ENCODE results near the gene SLC52A1.
A peak's percentile ranks its signal among the peaks of the same experiment; 100 is the strongest.
"Not testable (repeated sequence)": the region's sequence is repeated elsewhere in the genome, so short reads cannot be mapped to it uniquely, and the experiment has no call there.

Gene SLC52A1

GRCh38 chr17:5035315-5035714 lies at the start of gene SLC52A1:
Gene SLC52A1, minus strand, starts transcription at chr17:5035426. Its CDS starts 820 bp downstream, at chr17:5034606.
- peaks cover 21 to 30% of the 10 kb centered on the region in 2 donors for H3K4me1 Mint-ChIP-seq
- DNase-seq: no peak
- peak within 1 kb of the TSS in 1 of 2 donors; percentile 13 for H3K4me3 Mint-ChIP-seq
- H3K27me3 Mint-ChIP-seq: peaks cover 0 to 16% of the 10 kb centered on the region in 2 donors
- H3K27ac Mint-ChIP-seq: no peak within 1 kb of the TSS
- ATAC-seq (replicated peaks): no peak
- no peaks in the 10 kb centered on the region for H3K36me3 Mint-ChIP-seq
- no peaks in the 10 kb centered on the region for H3K9me3 Mint-ChIP-seq

- no peak for DNase-seq
- Mint-ChIP-seq H3K9me3 (peaks cover 7 to 9% of the 10 kb centered on the region in 2 donors), H3K36me3 (peaks cover 41 to 48% of the 10 kb centered on the region in 2 donors), H3K4me3 (peak overlapping the region in 1 of 2 donors; percentile 51), H3K27me3 (no peaks in the 10 kb centered on the region), H3K27ac (peak overlapping the region; percentile 2), H3K4me1 (peaks cover 21 to 48% of the 10 kb centered on the region in 2 donors)
- ATAC-seq (replicated peaks): no peak
Observed at GRCh38 chr17:5080591-5080990, 45.4 kb upstream of the SLC52A1 start.

- ATAC-seq (replicated peaks) (peak; percentile 92 to 93), DNase-seq (peak; percentile 94)
- Mint-ChIP-seq H3K9me3 (peaks cover 0 to 4% of the 10 kb centered on the region in 2 donors), H3K27ac (peak within 1 kb of the TSS; percentile 99), H3K36me3 (peaks cover 26 to 31% of the 10 kb centered on the region in 2 donors), H3K4me1 (peaks cover 21 to 45% of the 10 kb centered on the region in 2 donors), H3K4me3 (peak within 1 kb of the TSS; percentile 76 to 85), H3K27me3 (no peaks in the 10 kb centered on the region)
Observed at GRCh38 chr17:5078106-5079028, 43.1 kb upstream of the SLC52A1 start, which contains the start of gene ZFP3. Gene ZFP3, plus strand, starts transcription at chr17:5078467. Its CDS starts 13,038 bp downstream, at chr17:5091505.

GRCh38 chr17:5077781-5078105 lies 42.5 kb upstream of the SLC52A1 start:
- no peaks in the 10 kb centered on the region for H3K27me3 Mint-ChIP-seq
- peaks cover 18 to 42% of the 10 kb centered on the region in 2 donors for H3K4me1 Mint-ChIP-seq
- peaks cover 22 to 27% of the 10 kb centered on the region in 2 donors for H3K36me3 Mint-ChIP-seq
- no peak for ATAC-seq (replicated peaks)
- peak overlapping the region; percentile 99 for H3K27ac Mint-ChIP-seq
- peaks cover 0 to under 1% of the 10 kb centered on the region in 2 donors for H3K9me3 Mint-ChIP-seq
- H3K4me3 Mint-ChIP-seq: peak overlapping the region; percentile 76 to 85
- no peak for DNase-seq

GRCh38 chr17:5077275-5077674 lies 42.0 kb upstream of the SLC52A1 start:
- Mint-ChIP-seq H3K4me1 (peaks cover 15 to 43% of the 10 kb centered on the region in 2 donors), H3K4me3 (peak overlapping the region; percentile 76 to 85), H3K27ac (peak overlapping the region; percentile 99), H3K36me3 (peaks cover 21 to 22% of the 10 kb centered on the region in 2 donors)
- H3K9me3 Mint-ChIP-seq; DNase-seq; H3K27me3 Mint-ChIP-seq; ATAC-seq (replicated peaks): not testable (repeated sequence)

- peaks cover 11 to 36% of the 10 kb centered on the region in 2 donors for H3K4me1 Mint-ChIP-seq
- not testable (repeated sequence) for ATAC-seq (replicated peaks); H3K27me3 Mint-ChIP-seq; DNase-seq; H3K4me3 Mint-ChIP-seq; H3K27ac Mint-ChIP-seq; H3K9me3 Mint-ChIP-seq
- H3K36me3 Mint-ChIP-seq: peaks cover 12 to 13% of the 10 kb centered on the region in 2 donors
Observed at GRCh38 chr17:5075472-5075871, 40.2 kb upstream of the SLC52A1 start.

GRCh38 chr17:5069724-5070123 lies 34.5 kb upstream of the SLC52A1 start:
- Mint-ChIP-seq H3K4me3 (no peak overlapping the region), H3K27ac (no peak overlapping the region)

GRCh38 chr17:5068236-5068635 lies 33.0 kb upstream of the SLC52A1 start:
- H3K36me3 Mint-ChIP-seq: no peaks in the 10 kb centered on the region
- no peak overlapping the region for H3K4me3 Mint-ChIP-seq

More at GRCh38 chr17:5069724-5070123, 34.5 kb upstream of the SLC52A1 start:
- Mint-ChIP-seq H3K36me3 (no peaks in the 10 kb centered on the region), H3K27me3 (peaks cover 0 to 3% of the 10 kb centered on the region in 2 donors), H3K9me3 (no peaks in the 10 kb centered on the region), H3K4me1 (peaks cover 1 to 6% of the 10 kb centered on the region in 2 donors)
- DNase-seq: no peak
- no peak for ATAC-seq (replicated peaks)

GRCh38 chr17:5065227-5065744 lies 30.1 kb upstream of the SLC52A1 start:
- no peaks in the 10 kb centered on the region for H3K36me3 Mint-ChIP-seq
- H3K27me3 Mint-ChIP-seq: peaks cover 6% of the 10 kb centered on the region in 2 donors
- DNase-seq (no peak), ATAC-seq (replicated peaks) (no peak)
- H3K27ac Mint-ChIP-seq: peak overlapping the region; percentile 10
- H3K9me3 Mint-ChIP-seq: no peaks in the 10 kb centered on the region
- peaks cover 0 to 6% of the 10 kb centered on the region in 2 donors for H3K4me1 Mint-ChIP-seq
- no peak overlapping the region for H3K4me3 Mint-ChIP-seq

More at GRCh38 chr17:5068236-5068635, 33.0 kb upstream of the SLC52A1 start:
- Mint-ChIP-seq H3K27me3 (peaks cover 0 to 4% of the 10 kb centered on the region in 2 donors), H3K9me3 (no peaks in the 10 kb centered on the region), H3K27ac (no peak overlapping the region), H3K4me1 (peaks cover 0 to 6% of the 10 kb centered on the region in 2 donors)
- DNase-seq (no peak), ATAC-seq (replicated peaks) (no peak)

- DNase-seq (no peak), ATAC-seq (replicated peaks) (no peak)
- H3K27ac Mint-ChIP-seq: no peak overlapping the region
- H3K4me1 Mint-ChIP-seq: peaks cover 7 to 11% of the 10 kb centered on the region in 2 donors
- no peaks in the 10 kb centered on the region for H3K9me3 Mint-ChIP-seq
- H3K36me3 Mint-ChIP-seq: no peaks in the 10 kb centered on the region
- H3K4me3 Mint-ChIP-seq: no peak overlapping the region
- H3K27me3 Mint-ChIP-seq: peaks cover 4 to 7% of the 10 kb centered on the region in 2 donors
Observed at GRCh38 chr17:5055543-5055942, 20.3 kb upstream of the SLC52A1 start.

- ATAC-seq (replicated peaks): no peak
- Mint-ChIP-seq H3K36me3 (no peaks in the 10 kb centered on the region), H3K27me3 (no peaks in the 10 kb centered on the region), H3K4me3 (no peak overlapping the region), H3K27ac (peak overlapping the region; percentile 73), H3K9me3 (no peaks in the 10 kb centered on the region), H3K4me1 (peaks cover 21 to 59% of the 10 kb centered on the region in 2 donors)
- DNase-seq: no peak
Observed at GRCh38 chr17:5050278-5050677, 15.1 kb upstream of the SLC52A1 start.

- Mint-ChIP-seq H3K4me1 (peaks cover 25 to 66% of the 10 kb centered on the region in 2 donors), H3K36me3 (no peaks in the 10 kb centered on the region), H3K4me3 (peak overlapping the region in 1 of 2 donors; percentile 12), H3K9me3 (no peaks in the 10 kb centered on the region), H3K27me3 (no peaks in the 10 kb centered on the region), H3K27ac (peak overlapping the region; percentile 86)
- peak; percentile 87 to 89 for ATAC-seq (replicated peaks)
- no peak for DNase-seq
Observed at GRCh38 chr17:5049314-5049841, 14.2 kb upstream of the SLC52A1 start.

- ATAC-seq (replicated peaks): peak; percentile 47 to 49
- no peak overlapping the region for H3K27ac Mint-ChIP-seq
- no peak for DNase-seq
- H3K9me3 Mint-ChIP-seq: no peaks in the 10 kb centered on the region
- peaks cover 23 to 61% of the 10 kb centered on the region in 2 donors for H3K4me1 Mint-ChIP-seq
- no peaks in the 10 kb centered on the region for H3K36me3 Mint-ChIP-seq
- H3K27me3 Mint-ChIP-seq: no peaks in the 10 kb centered on the region
- peak overlapping the region in 1 of 2 donors; percentile 25 for H3K4me3 Mint-ChIP-seq
Observed at GRCh38 chr17:5047446-5047845, 12.2 kb upstream of the SLC52A1 start.

- no peak for DNase-seq
- Mint-ChIP-seq H3K4me1 (peaks cover 27 to 66% of the 10 kb centered on the region in 2 donors), H3K9me3 (no peaks in the 10 kb centered on the region), H3K4me3 (no peak overlapping the region), H3K36me3 (no peaks in the 10 kb centered on the region), H3K27ac (no peak overlapping the region), H3K27me3 (no peaks in the 10 kb centered on the region)
- ATAC-seq (replicated peaks): no peak
Observed at GRCh38 chr17:5045496-5045895, 10.3 kb upstream of the SLC52A1 start.
